Measurements from ENCODE around the gene RBCK1. TPM values are rescaled to one million over a fixed set of nuclear protein-coding genes. Genes with fewer than 3 reads are reported as not detected.

The RBCK1 gene
- total and polyA plus RNA-seq, 2 donors (not counting 1 experiment from before 2014, with no cell fraction given): 128 to 135 TPM

GRCh38 chr20:401682-402495, 6.2 kb upstream of the RBCK1 start:
- Mint-ChIP-seq H3K4me1 (peaks cover 17% of the 10 kb centered on the region), H3K4me3 (no peak overlapping the region), H3K27me3 (no peaks in the 10 kb centered on the region), H3K9me3 (ENCODE audit: insufficient read depth) (no peaks in the 10 kb centered on the region), H3K27ac (no peak overlapping the region)
- intact Hi-C loops (cut with micrococcal nuclease): no loop called here
- WGBS (ENCODE audit: insufficient coverage): 87% methylated on average over 6 of the region's 9 CpGs
- no peak overlapping the region for H3K27ac ChIP-seq (ENCODE audit: low read length in 2 of 2)
- ATAC-seq (ENCODE audit: low read depth) (no peak), DNase-seq (no peak)
- ChIA-PET POLR2A (interaction anchor here (0.6 kb wide), 2 partner anchors 21 to 924 kb away, joined by 3 to 6 read pairs; no protein-coding TSS in a partner anchor), CTCF (interaction anchor here (0.6 to 1.0 kb wide), 2 partner anchors 19 to 155 kb away, joined by 3 read pairs; no protein-coding TSS in a partner anchor)
- no peaks in the 10 kb centered on the region for H4K20me1 ChIP-seq (ENCODE audit: control insufficient read depth, insufficient read depth, low read length, poor library complexity, severe bottlenecking)
- no peaks in the 10 kb centered on the region for H3K27me3 ChIP-seq (replicated peaks in 1 of 4; ENCODE audit: control extremely low read depth in 1 of 4, control insufficient read depth in 3 of 4, insufficient read depth in 4 of 4, low read length in 3 of 4)
- no peak for TF ChIP-seq EZH2 (IDR thresholded peaks at IDR 0.05; ENCODE audit: borderline replicate concordance, insufficient read depth, low read depth, low read length, poor library complexity, severe bottlenecking)
- no peak for TF ChIP-seq CTCF (IDR thresholded peaks at IDR 0.05)
- peaks cover 0 to 11% of the 10 kb centered on the region in 2 experiments for H3K36me3 ChIP-seq (replicated peaks in 1 of 2; ENCODE audit: control extremely low read depth in 1 of 2, control insufficient read depth in 1 of 2, extremely low read depth in 1 of 2, insufficient read depth in 2 of 2, low read length in 1 of 2)
- peak overlapping the region; percentile 35 for H3K4me2 ChIP-seq (replicated peaks; ENCODE audit: low read depth, low read length, poor library complexity, severe bottlenecking)
- H3K79me2 ChIP-seq (ENCODE audit: control insufficient read depth, insufficient read depth, low read length): no peaks in the 10 kb centered on the region
- H3K9ac ChIP-seq (ENCODE audit: low read length): no peak overlapping the region
- no peak overlapping the region for H3K4me3 ChIP-seq (ENCODE audit: control extremely low read depth in 1 of 5, extremely low read depth in 1 of 5, insufficient read depth in 1 of 5, low read depth in 2 of 5, low read length in 4 of 5)
- H2AFZ ChIP-seq (ENCODE audit: insufficient read depth, low read depth, low read length, poor library complexity, severe bottlenecking): no peak overlapping the region
- peaks cover 17 to 19% of the 10 kb centered on the region in 2 donors for H3K4me1 ChIP-seq (ENCODE audit: control insufficient read depth in 2 of 2, insufficient read depth in 2 of 2, low read length in 2 of 2)
- H3K9me3 ChIP-seq (ENCODE audit: control extremely low read depth in 1 of 3, control insufficient read depth in 2 of 3, insufficient read depth in 1 of 3, low read length in 2 of 3): peaks cover 0 to 5% (median 4%) of the 10 kb centered on the region in 3 donors

GRCh38 chr20:402496-402885, 5.6 kb upstream of the RBCK1 start:
- no peak for DNase-seq

More at GRCh38 chr20:402496-402885, 5.6 kb upstream of the RBCK1 start:
- H3K27me3 ChIP-seq (replicated peaks in 1 of 4; ENCODE audit: control extremely low read depth in 1 of 4, control insufficient read depth in 3 of 4, insufficient read depth in 4 of 4, low read length in 3 of 4): no peaks in the 10 kb centered on the region
- H3K4me1 ChIP-seq (ENCODE audit: control insufficient read depth in 2 of 2, insufficient read depth in 2 of 2, low read length in 2 of 2): peaks cover 23 to 25% of the 10 kb centered on the region in 2 donors
- peaks cover 0 to 5% of the 10 kb centered on the region in 2 experiments for H3K36me3 ChIP-seq (replicated peaks in 1 of 2; ENCODE audit: control extremely low read depth in 1 of 2, control insufficient read depth in 1 of 2, extremely low read depth in 1 of 2, insufficient read depth in 2 of 2, low read length in 1 of 2)
- H3K4me3 Mint-ChIP-seq: no peak overlapping the region
- TF ChIP-seq CTCF (IDR thresholded peaks at IDR 0.05) (no peak), EZH2 (IDR thresholded peaks at IDR 0.05; ENCODE audit: borderline replicate concordance, insufficient read depth, low read depth, low read length, poor library complexity, severe bottlenecking) (no peak)
- no peak for ATAC-seq (ENCODE audit: low read depth)
- POLR2A ChIA-PET: interaction anchor here (0.6 kb wide), 2 partner anchors 21 to 28 kb away, joined by 3 to 6 read pairs; no protein-coding TSS in a partner anchor
- H3K4me3 ChIP-seq (ENCODE audit: control extremely low read depth in 1 of 5, extremely low read depth in 1 of 5, insufficient read depth in 1 of 5, low read depth in 2 of 5, low read length in 4 of 5): no peak overlapping the region
- H3K9ac ChIP-seq (ENCODE audit: low read length): no peak overlapping the region
- no peaks in the 10 kb centered on the region for H3K27me3 Mint-ChIP-seq
- H3K9me3 Mint-ChIP-seq (ENCODE audit: insufficient read depth): no peaks in the 10 kb centered on the region
- H3K4me1 Mint-ChIP-seq: peaks cover 23% of the 10 kb centered on the region
- WGBS (ENCODE audit: insufficient coverage): 0% methylated on average over 1 of the region's 2 CpGs
- H3K27ac ChIP-seq (ENCODE audit: low read length in 2 of 2): no peak overlapping the region
- intact Hi-C loops (cut with micrococcal nuclease): no loop called here
- peak overlapping the region; percentile 35 for H3K4me2 ChIP-seq (replicated peaks; ENCODE audit: low read depth, low read length, poor library complexity, severe bottlenecking)
- no peaks in the 10 kb centered on the region for H4K20me1 ChIP-seq (ENCODE audit: control insufficient read depth, insufficient read depth, low read length, poor library complexity, severe bottlenecking)
- peaks cover 0 to 5% (median 4%) of the 10 kb centered on the region in 3 donors for H3K9me3 ChIP-seq (ENCODE audit: control extremely low read depth in 1 of 3, control insufficient read depth in 2 of 3, insufficient read depth in 1 of 3, low read length in 2 of 3)
- CTCF ChIA-PET: interaction anchor here (0.9 to 1.5 kb wide), 2 partner anchors 10 to 22 kb away, joined by 3 to 6 read pairs; partner anchors contain the start of gene TRIB3
- no peak overlapping the region for H3K27ac Mint-ChIP-seq
- no peak overlapping the region for H2AFZ ChIP-seq (ENCODE audit: insufficient read depth, low read depth, low read length, poor library complexity, severe bottlenecking)
- H3K79me2 ChIP-seq (ENCODE audit: control insufficient read depth, insufficient read depth, low read length): no peaks in the 10 kb centered on the region

All from B cell (primary cell).